Measurements from ENCODE around the gene FOXJ2.
A peak's percentile ranks its signal among the peaks of the same experiment; 100 is the strongest.
"Not testable (repeated sequence)": the region's sequence is repeated elsewhere in the genome, so short reads cannot be mapped to it uniquely, and the experiment has no call there.

Gene FOXJ2

DNA sequence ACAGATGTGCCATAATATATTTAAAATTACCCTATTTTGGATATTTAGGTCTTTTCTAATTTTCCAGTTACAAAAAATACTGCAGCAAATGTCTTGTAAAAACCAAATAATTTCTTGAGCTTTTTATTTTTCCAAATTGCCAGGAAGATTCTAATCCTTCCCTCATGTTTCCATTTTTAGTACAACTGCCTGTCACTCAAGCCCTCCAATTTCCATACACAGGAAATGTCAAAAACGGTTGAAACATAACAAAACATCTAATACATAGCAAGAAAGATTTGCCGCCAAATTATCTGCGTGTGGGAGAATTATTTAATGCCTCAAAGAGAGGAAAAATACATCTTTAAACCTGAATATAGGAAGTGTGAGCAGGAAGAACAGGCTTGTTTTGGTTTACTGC, 2.3 kb upstream of the FOXJ2 start:
- no peak overlapping the region for H2BK5ac ChIP-seq (ENCODE audit: low read depth, low read length, poor library complexity, severe bottlenecking)
- no peak overlapping the region for H2BK12ac ChIP-seq (ENCODE audit: low read length in 2 of 2)
- peaks cover 13% of the 10 kb centered on the region for H3K4me1 ChIP-seq (ENCODE audit: control insufficient read depth, insufficient read depth, low read depth, low read length)
- H3K14ac ChIP-seq (ENCODE audit: low read length in 2 of 2), result no peak overlapping the region
- H3K18ac ChIP-seq (ENCODE audit: low read depth in 1 of 2, low read length in 2 of 2), result no peak overlapping the region
- H3K4me3 ChIP-seq (ENCODE audit: insufficient read depth in 1 of 2, low read depth in 1 of 2, low read length in 2 of 2), result no peak overlapping the region
- H3K4ac ChIP-seq (ENCODE audit: low read depth in 1 of 2, low read length in 2 of 2), result no peak overlapping the region
- no peak overlapping the region for H4K8ac ChIP-seq (ENCODE audit: low read length)
- no peak for DNase-seq
- no peak overlapping the region for H3K4me2 ChIP-seq (ENCODE audit: low read length, poor library complexity, severe bottlenecking)
- H4K91ac ChIP-seq (ENCODE audit: low read length), result no peak overlapping the region
- H3K27me3 ChIP-seq (ENCODE audit: control insufficient read depth in 1 of 2, insufficient read depth in 1 of 2, low read length in 2 of 2), result no peaks in the 10 kb centered on the region
- no peak overlapping the region for H2AK5ac ChIP-seq (ENCODE audit: low read length, severe bottlenecking)
- 80% methylated on average over 3 of the region's 3 CpGs for WGBS
- H2BK15ac ChIP-seq (ENCODE audit: low read depth, poor library complexity, severe bottlenecking), result no peak overlapping the region
- no peak overlapping the region for H2BK120ac ChIP-seq (ENCODE audit: low read depth, low read length)
- H3K9ac ChIP-seq (ENCODE audit: low read length), result no peak overlapping the region
- no peak overlapping the region for H2AFZ ChIP-seq (ENCODE audit: low read depth, low read length)
- no peaks in the 10 kb centered on the region for H3K9me3 ChIP-seq (ENCODE audit: control insufficient read depth, low read length)
- H3K27ac ChIP-seq (ENCODE audit: low read length, poor library complexity, severe bottlenecking), result no peak overlapping the region
- no peak overlapping the region for H3K23ac ChIP-seq (ENCODE audit: low read length in 2 of 2)
- peaks cover 20% of the 10 kb centered on the region for H3K79me1 ChIP-seq (replicated peaks; ENCODE audit: low read length, poor library complexity, severe bottlenecking)
- H3K36me3 ChIP-seq (ENCODE audit: control insufficient read depth in 1 of 2, insufficient read depth in 2 of 2, low read depth in 1 of 2, low read length in 2 of 2), result no peaks in the 10 kb centered on the region

DNA sequence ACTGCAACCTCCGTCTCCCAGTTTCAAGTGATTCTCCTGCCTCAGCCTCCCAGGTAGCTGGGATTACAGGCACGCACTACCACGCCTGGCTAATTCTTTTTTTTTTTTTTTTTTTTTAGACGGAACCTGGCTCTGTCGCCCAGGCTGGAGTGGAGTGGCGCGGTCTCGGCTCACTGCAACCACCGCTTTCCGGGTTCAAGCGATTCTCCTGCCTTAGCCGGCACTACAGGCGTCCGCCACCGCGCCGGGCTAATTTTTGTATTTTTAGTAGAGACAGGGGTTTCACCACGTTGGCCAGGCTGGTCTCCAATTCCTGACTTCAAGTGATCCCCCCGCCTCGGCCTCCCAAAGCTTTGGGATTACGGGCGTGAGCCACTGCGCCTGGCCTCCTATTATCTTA, 1.5 kb upstream of the FOXJ2 start:
- H3K18ac ChIP-seq (ENCODE audit: low read depth in 1 of 2, low read length in 2 of 2); H2AFZ ChIP-seq (ENCODE audit: low read depth, low read length); H4K91ac ChIP-seq (ENCODE audit: low read length): not testable (repeated sequence)

DNA sequence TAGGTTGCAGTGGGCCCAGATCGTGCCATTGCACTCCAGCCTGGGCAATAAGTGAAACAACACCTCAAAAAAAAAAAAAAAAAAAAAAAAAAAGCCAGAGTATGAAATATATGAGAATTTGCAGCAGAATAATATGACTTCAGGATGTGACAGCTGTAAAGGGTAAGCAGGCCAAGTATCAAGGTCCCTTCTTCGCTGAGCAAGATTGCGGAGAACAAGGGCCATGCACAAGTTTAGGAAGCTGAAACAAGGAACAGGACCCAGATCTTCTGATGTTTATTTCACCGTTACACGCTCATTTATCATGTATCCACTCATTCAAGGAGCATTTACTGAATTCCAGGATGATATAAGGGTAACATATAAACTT, 659 bp upstream of the FOXJ2 start:
- no peak overlapping the region for H2BK12ac ChIP-seq (ENCODE audit: low read length in 2 of 2)
- no peak overlapping the region for H2BK15ac ChIP-seq (ENCODE audit: low read depth, poor library complexity, severe bottlenecking)
- H3K4me1 ChIP-seq (ENCODE audit: control insufficient read depth, insufficient read depth, low read depth, low read length), result peaks cover 14% of the 10 kb centered on the region
- H2BK5ac ChIP-seq (ENCODE audit: low read depth, low read length, poor library complexity, severe bottlenecking), result no peak overlapping the region
- no peak overlapping the region for H3K4ac ChIP-seq (ENCODE audit: low read depth in 1 of 2, low read length in 2 of 2)
- WGBS, result 75% methylated on average over 2 of the region's 5 CpGs
- no peaks in the 10 kb centered on the region for H3K9me3 ChIP-seq (ENCODE audit: control insufficient read depth, low read length)
- no peak for DNase-seq
- no peak overlapping the region for H4K91ac ChIP-seq (ENCODE audit: low read length)
- H2AFZ ChIP-seq (ENCODE audit: low read depth, low read length), result no peak overlapping the region
- peak overlapping the region; percentile 94 for H3K4me2 ChIP-seq (ENCODE audit: low read length, poor library complexity, severe bottlenecking)
- H3K79me1 ChIP-seq (replicated peaks; ENCODE audit: low read length, poor library complexity, severe bottlenecking), result peaks cover 21% of the 10 kb centered on the region
- H3K36me3 ChIP-seq (ENCODE audit: control insufficient read depth in 1 of 2, insufficient read depth in 2 of 2, low read depth in 1 of 2, low read length in 2 of 2), result peaks cover 3 to 7% of the 10 kb centered on the region in 2 experiments
- no peak overlapping the region for H4K8ac ChIP-seq (ENCODE audit: low read length)
- H2AK5ac ChIP-seq (ENCODE audit: low read length, severe bottlenecking), result no peak overlapping the region
- H3K4me3 ChIP-seq (ENCODE audit: insufficient read depth in 1 of 2, low read depth in 1 of 2, low read length in 2 of 2), result peak overlapping the region in 1 of 2 experiments; percentile 89
- H3K23ac ChIP-seq (ENCODE audit: low read length in 2 of 2), result no peak overlapping the region
- H3K14ac ChIP-seq (ENCODE audit: low read length in 2 of 2), result no peak overlapping the region
- peak overlapping the region in 1 of 2 experiments; percentile 19 for H3K18ac ChIP-seq (ENCODE audit: low read depth in 1 of 2, low read length in 2 of 2)
- H3K9ac ChIP-seq (ENCODE audit: low read length), result peak overlapping the region; percentile 96
- no peak overlapping the region for H2BK120ac ChIP-seq (ENCODE audit: low read depth, low read length)
- no peaks in the 10 kb centered on the region for H3K27me3 ChIP-seq (ENCODE audit: control insufficient read depth in 1 of 2, insufficient read depth in 1 of 2, low read length in 2 of 2)
- no peak overlapping the region for H3K27ac ChIP-seq (ENCODE audit: low read length, poor library complexity, severe bottlenecking)

More for the DNA sequence above, 1.5 kb upstream of the FOXJ2 start:
- not testable (repeated sequence) for H3K23ac ChIP-seq (ENCODE audit: low read length in 2 of 2); H3K27me3 ChIP-seq (ENCODE audit: control insufficient read depth in 1 of 2, insufficient read depth in 1 of 2, low read length in 2 of 2); H2BK12ac ChIP-seq (ENCODE audit: low read length in 2 of 2); H2BK15ac ChIP-seq (ENCODE audit: low read depth, poor library complexity, severe bottlenecking); H3K4me2 ChIP-seq (ENCODE audit: low read length, poor library complexity, severe bottlenecking); H2BK5ac ChIP-seq (ENCODE audit: low read depth, low read length, poor library complexity, severe bottlenecking); H3K9ac ChIP-seq (ENCODE audit: low read length); H3K36me3 ChIP-seq (ENCODE audit: control insufficient read depth in 1 of 2, insufficient read depth in 2 of 2, low read depth in 1 of 2, low read length in 2 of 2); H2AK5ac ChIP-seq (ENCODE audit: low read length, severe bottlenecking); DNase-seq; H4K8ac ChIP-seq (ENCODE audit: low read length); H3K4ac ChIP-seq (ENCODE audit: low read depth in 1 of 2, low read length in 2 of 2); H3K9me3 ChIP-seq (ENCODE audit: control insufficient read depth, low read length); H3K27ac ChIP-seq (ENCODE audit: low read length, poor library complexity, severe bottlenecking); H2BK120ac ChIP-seq (ENCODE audit: low read depth, low read length); H3K4me3 ChIP-seq (ENCODE audit: insufficient read depth in 1 of 2, low read depth in 1 of 2, low read length in 2 of 2); H3K14ac ChIP-seq (ENCODE audit: low read length in 2 of 2)
- Histone ChIP-seq H3K79me1 (replicated peaks; ENCODE audit: low read length, poor library complexity, severe bottlenecking) (peaks cover 21% of the 10 kb centered on the region), H3K4me1 (ENCODE audit: control insufficient read depth, insufficient read depth, low read depth, low read length) (peaks cover 14% of the 10 kb centered on the region)
- WGBS, result 99% methylated on average over 22 of the region's 23 CpGs

DNA sequence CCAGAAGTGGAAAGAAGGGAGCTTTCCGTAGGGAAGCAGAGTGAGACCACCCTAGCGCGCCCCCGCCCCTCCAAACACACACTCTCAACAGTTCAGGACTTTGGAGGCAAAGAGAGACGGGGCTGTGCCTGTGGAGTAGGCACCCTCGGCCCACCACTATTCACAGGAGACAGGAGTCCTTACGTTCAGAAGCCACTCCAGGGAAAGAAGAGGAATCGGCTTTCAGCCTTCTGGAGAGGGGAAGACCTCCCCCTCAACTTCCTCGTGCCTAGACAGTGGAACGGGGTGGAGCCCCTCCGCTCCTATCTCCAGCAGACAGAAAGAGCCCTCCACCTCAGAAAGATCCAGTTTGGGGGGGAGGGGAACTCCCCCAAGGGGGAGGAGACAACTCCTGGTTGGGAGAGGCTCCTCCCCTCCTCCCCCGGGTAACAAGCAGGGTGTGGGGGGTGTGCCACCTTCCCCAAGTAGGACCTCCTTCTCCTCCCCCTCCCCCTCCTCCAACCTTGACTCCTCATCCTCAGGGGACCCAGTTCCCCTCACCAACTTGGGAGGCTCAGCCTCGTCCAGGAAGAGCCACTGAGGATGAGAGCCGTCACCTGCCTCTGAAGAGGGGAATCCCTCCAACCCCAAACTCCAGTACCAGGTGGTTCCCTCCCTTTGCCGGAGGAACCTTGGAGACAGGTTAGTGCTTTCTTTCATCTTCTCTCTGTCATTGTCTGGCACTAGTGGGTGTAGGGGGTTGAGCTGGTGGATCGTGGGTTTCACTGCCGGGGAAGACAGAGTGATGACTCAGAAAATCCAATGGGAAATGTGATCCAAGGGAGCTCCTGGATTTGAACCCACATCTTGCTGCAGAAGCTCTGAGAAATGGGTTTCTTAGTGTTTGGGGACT, 883 bp downstream of the FOXJ2 start:
- peak overlapping the region; percentile 96 for H3K9ac ChIP-seq (ENCODE audit: low read length)
- WGBS, result 10% methylated on average over 13 of the region's 17 CpGs
- H2BK12ac ChIP-seq (ENCODE audit: low read length in 2 of 2), result peak overlapping the region; percentile 23 to 59
- no peak overlapping the region for H2BK5ac ChIP-seq (ENCODE audit: low read depth, low read length, poor library complexity, severe bottlenecking)
- H3K4ac ChIP-seq (ENCODE audit: low read depth in 1 of 2, low read length in 2 of 2), result peak overlapping the region; percentile 79 to 95
- H3K36me3 ChIP-seq (ENCODE audit: control insufficient read depth in 1 of 2, insufficient read depth in 2 of 2, low read depth in 1 of 2, low read length in 2 of 2), result peaks cover 3 to 11% of the 10 kb centered on the region in 2 experiments
- H3K27ac ChIP-seq (ENCODE audit: low read length, poor library complexity, severe bottlenecking), result peak overlapping the region; percentile 19
- peak overlapping the region in 1 of 2 experiments; percentile 97 for H3K23ac ChIP-seq (ENCODE audit: low read length in 2 of 2)
- H4K8ac ChIP-seq (ENCODE audit: low read length), result peak overlapping the region; percentile 74
- no peaks in the 10 kb centered on the region for H3K9me3 ChIP-seq (ENCODE audit: control insufficient read depth, low read length)
- peaks cover 26% of the 10 kb centered on the region for H3K79me1 ChIP-seq (replicated peaks; ENCODE audit: low read length, poor library complexity, severe bottlenecking)
- H2AK5ac ChIP-seq (ENCODE audit: low read length, severe bottlenecking), result no peak overlapping the region
- H3K18ac ChIP-seq (ENCODE audit: low read depth in 1 of 2, low read length in 2 of 2), result peak overlapping the region; percentile 83 to 98
- peak overlapping the region; percentile 91 for H2AFZ ChIP-seq (ENCODE audit: low read depth, low read length)
- H3K14ac ChIP-seq (ENCODE audit: low read length in 2 of 2), result peak overlapping the region in 1 of 2 experiments; percentile 86
- peaks cover 19% of the 10 kb centered on the region for H3K4me1 ChIP-seq (ENCODE audit: control insufficient read depth, insufficient read depth, low read depth, low read length)
- H3K4me3 ChIP-seq (ENCODE audit: insufficient read depth in 1 of 2, low read depth in 1 of 2, low read length in 2 of 2), result peak overlapping the region; percentile 82 to 89
- peak overlapping the region; percentile 66 for H2BK120ac ChIP-seq (ENCODE audit: low read depth, low read length)
- peak; percentile 66 for DNase-seq
- peak overlapping the region; percentile 87 for H2BK15ac ChIP-seq (ENCODE audit: low read depth, poor library complexity, severe bottlenecking)
- no peaks in the 10 kb centered on the region for H3K27me3 ChIP-seq (ENCODE audit: control insufficient read depth in 1 of 2, insufficient read depth in 1 of 2, low read length in 2 of 2)
- H3K4me2 ChIP-seq (ENCODE audit: low read length, poor library complexity, severe bottlenecking), result peak overlapping the region; percentile 91
- peak overlapping the region; percentile 77 for H4K91ac ChIP-seq (ENCODE audit: low read length)

Measured in mesenchymal stem cell (in vitro differentiated cells and primary cell).